ENCODE measurements around the gene ITGAX. TPM values are rescaled to one million over a fixed set of nuclear protein-coding genes. Genes with fewer than 3 reads are reported as not detected.

ITGAX gene
- total and polyA plus RNA-seq, 2 of the 8 experiments (the other 6 are each of a cell fraction or from before 2014, with no cell fraction given), result 0.30 TPM; not detected in 1

GRCh38 chr16:31393056-31393455 is 38.1 kb downstream of the ITGAX start, which contains the start of gene ITGAD:
Gene ITGAD (plus strand): TSS chr16:31393335. CDS start chr16:31393361, 26 bp downstream.
- ChIA-PET CTCF (ENCODE audit: partially characterized antibody) (interaction anchor here (5.8 kb wide), 1 partner anchor 10 kb away, joined by 38 read pairs; no protein-coding TSS in a partner anchor), POLR2A (ENCODE audit: partially characterized antibody) (interaction anchor here (1.4 kb wide), 1 partner anchor 197 kb away, joined by 3 read pairs; no protein-coding TSS in a partner anchor)
- Histone ChIP-seq H3K27me3 (replicated peaks in 1 of 4; ENCODE audit: control insufficient read depth in 3 of 4, extremely low read depth in 1 of 4, insufficient read depth in 3 of 4, low read length in 3 of 4) (no peaks in the 10 kb centered on the region), H3K4me2 (ENCODE audit: insufficient read depth in 1 of 2, low read depth in 2 of 2, low read length in 2 of 2) (no peak within 1 kb of the TSS), H4K91ac (replicated peaks; ENCODE audit: insufficient read length, low read length) (no peak within 1 kb of the TSS), H3K14ac (ENCODE audit: insufficient read length) (no peak within 1 kb of the TSS), H3K9me3 (ENCODE audit: insufficient read depth in 2 of 2, low read depth in 1 of 2, low read length in 1 of 2) (no peaks in the 10 kb centered on the region), H3K79me2 (ENCODE audit: control insufficient read depth in 1 of 2, insufficient read depth in 2 of 2, low read length in 2 of 2) (no peaks in the 10 kb centered on the region), H3K23me2 (ENCODE audit: low read depth, low read length) (no peaks in the 10 kb centered on the region), H3K4ac (replicated peaks; ENCODE audit: insufficient read length, low read depth, low read length) (no peak within 1 kb of the TSS), H3K18ac (ENCODE audit: extremely low read depth, low read length) (no peak within 1 kb of the TSS), H3K4me1 (replicated peaks in 1 of 4; ENCODE audit: control insufficient read depth in 3 of 4, insufficient read depth in 4 of 4, low read length in 3 of 4) (peaks cover 0 to 5% (median 2%) of the 10 kb centered on the region in 4 experiments; a peak in 2 of 7 replicates), H3K56ac (replicated peaks; ENCODE audit: insufficient read length, low read depth, low read length) (no peak within 1 kb of the TSS), H4K5ac (ENCODE audit: insufficient read length, low read depth, low read length) (no peak within 1 kb of the TSS), H2BK20ac (ENCODE audit: low read length) (no peak within 1 kb of the TSS), H2AK5ac (ENCODE audit: low read depth, low read length) (no peak within 1 kb of the TSS), H3K36me3 (ENCODE audit: control insufficient read depth in 2 of 4, insufficient read depth in 4 of 4, low read length in 3 of 4) (no peaks in the 10 kb centered on the region), H3K27ac (ENCODE audit: low read depth, low read length) (no peak within 1 kb of the TSS), H2BK12ac (ENCODE audit: low read depth, low read length) (no peak within 1 kb of the TSS), H3K79me1 (ENCODE audit: low read depth, low read length) (no peaks in the 10 kb centered on the region), H2BK120ac (replicated peaks; ENCODE audit: low read depth, low read length) (no peak within 1 kb of the TSS), H3K23ac (ENCODE audit: insufficient read length) (no peak within 1 kb of the TSS), H3K4me3 (ENCODE audit: extremely low read depth in 1 of 4, insufficient read depth in 2 of 4, low read depth in 3 of 4, low read length in 4 of 4) (no peak within 1 kb of the TSS), H3K9ac (replicated peaks in 1 of 4; ENCODE audit: extremely low read depth in 1 of 4, low read depth in 3 of 4, low read length in 3 of 4) (no peak within 1 kb of the TSS), H2BK15ac (ENCODE audit: low read length) (no peak within 1 kb of the TSS), H2AFZ (ENCODE audit: low read length) (no peak within 1 kb of the TSS; the same call in 1 of the 2 replicates), H4K20me1 (replicated peaks in 1 of 2; ENCODE audit: control insufficient read depth in 1 of 2, insufficient read depth in 2 of 2, low read length in 2 of 2) (no peaks in the 10 kb centered on the region), H2BK5ac (ENCODE audit: low read depth, low read length) (no peak within 1 kb of the TSS), H4K8ac (ENCODE audit: extremely low read depth, insufficient read depth, low read length) (0 out of 2 replicates have a peak within 1 kb of the TSS, but pooled peaks have one; percentile 25)
- WGBS, 2 experiments (ENCODE audit: extremely low coverage in 1 of 2, insufficient coverage in 1 of 2, insufficient read length in 1 of 2, insufficient replicate concordance in 2 of 2, low coverage in 1 of 2, low lambda C conversion rate in 2 of 2, missing lambda C conversion rate in 1 of 2), result 80% methylated on average over 5 of the region's 5 CpGs; no CpG with 5 or more reads in 1 of the 2 experiments
- FAIRE-seq, result no peak
- no peak for DNase-seq (ENCODE audit: low read depth in 1 of 2, low spot score in 2 of 2)
- TF ChIP-seq HDAC2 (IDR thresholded peaks at IDR 0.05; ENCODE audit: borderline replicate concordance in 1 of 2, low read depth in 2 of 2, low read length in 2 of 2), result no peak
- no peak for TF ChIP-seq YY1 (IDR thresholded peaks at IDR 0.05; ENCODE audit: low read depth, low read length)
- TF ChIP-seq TCF12 (IDR thresholded peaks at IDR 0.05; ENCODE audit: low read depth, low read length), result no peak
- TF ChIP-seq CHD1 (IDR thresholded peaks at IDR 0.05; ENCODE audit: low read depth, low read length), result no peak
- TF ChIP-seq CBX8 (IDR thresholded peaks at IDR 0.05; ENCODE audit: borderline replicate concordance, low read depth, low read length), result no peak
- no peak for TF ChIP-seq ZNF274 (IDR thresholded peaks at IDR 0.05; ENCODE audit: borderline replicate concordance, extremely low read depth, low read length)
- no peak for TF ChIP-seq RBBP5 (IDR thresholded peaks at IDR 0.05; ENCODE audit: borderline replicate concordance, low read depth, low read length)
- no peak for TF ChIP-seq EGR1 (IDR thresholded peaks at IDR 0.05; ENCODE audit: borderline replicate concordance, low read depth, low read length)
- no peak for TF ChIP-seq NRF1 (IDR thresholded peaks at IDR 0.05; ENCODE audit: low read depth, low read length)
- no peak for TF ChIP-seq ASH2L (IDR thresholded peaks at IDR 0.05; ENCODE audit: low read length)

Measured in H1 (cell line).